ENCODE measurements around the gene CBR1. TPM values are rescaled to one million over a fixed set of nuclear protein-coding genes. Genes with fewer than 3 reads are reported as not detected.

The CBR1 gene
- total and polyA plus RNA-seq, 2 of the 8 experiments (the other 6 are each of a cell fraction or from before 2014, with no cell fraction given) = 1.8 to 207 TPM

GRCh38 chr21:36098182-36098532, 28.3 kb downstream of the CBR1 start:
- Histone ChIP-seq H3K4ac (replicated peaks; ENCODE audit: insufficient read length, low read depth, low read length) (no peak overlapping the region), H3K23me2 (ENCODE audit: low read depth, low read length) (no peaks in the 10 kb centered on the region), H3K18ac (ENCODE audit: extremely low read depth, low read length) (peak overlapping the region; percentile 2; the same call in 1 of the 2 replicates), H2BK12ac (ENCODE audit: low read depth, low read length) (peak overlapping the region; percentile 81; the same call in 1 of the 2 replicates), H3K27ac (ENCODE audit: low read depth, low read length) (peak overlapping the region; percentile 58; the same call in 1 of the 2 replicates), H3K4me2 (ENCODE audit: insufficient read depth in 1 of 2, low read depth in 2 of 2, low read length in 2 of 2) (peak overlapping the region; percentile 9 to 54; a peak in 1 of 4 replicates), H2AK5ac (ENCODE audit: low read depth, low read length) (no peak overlapping the region), H2BK20ac (ENCODE audit: low read length) (no peak overlapping the region), H3K14ac (ENCODE audit: insufficient read length) (no peak overlapping the region), H4K8ac (ENCODE audit: extremely low read depth, insufficient read depth, low read length) (no peak overlapping the region), H2AFZ (ENCODE audit: low read length) (no peak overlapping the region), H2BK15ac (ENCODE audit: low read length) (no peak overlapping the region), H3K9ac (replicated peaks in 1 of 4; ENCODE audit: extremely low read depth in 1 of 4, low read depth in 3 of 4, low read length in 3 of 4) (no peak overlapping the region), H3K4me3 (ENCODE audit: extremely low read depth in 1 of 4, insufficient read depth in 2 of 4, low read depth in 3 of 4, low read length in 4 of 4) (no peak overlapping the region; a peak in 1 of 8 replicates), H3K56ac (replicated peaks; ENCODE audit: insufficient read length, low read depth, low read length) (no peak overlapping the region), H3K27me3 (replicated peaks in 1 of 4; ENCODE audit: control insufficient read depth in 3 of 4, extremely low read depth in 1 of 4, insufficient read depth in 3 of 4, low read length in 3 of 4) (no peaks in the 10 kb centered on the region), H3K23ac (ENCODE audit: insufficient read length) (no peak overlapping the region), H3K9me3 (ENCODE audit: insufficient read depth in 2 of 2, low read depth in 1 of 2, low read length in 1 of 2) (peaks cover 13 to 18% of the 10 kb centered on the region in 2 experiments), H3K79me2 (ENCODE audit: control insufficient read depth in 1 of 2, insufficient read depth in 2 of 2, low read length in 2 of 2) (no peaks in the 10 kb centered on the region), H3K79me1 (ENCODE audit: low read depth, low read length) (no peaks in the 10 kb centered on the region), H4K20me1 (replicated peaks in 1 of 2; ENCODE audit: control insufficient read depth in 1 of 2, insufficient read depth in 2 of 2, low read length in 2 of 2) (no peaks in the 10 kb centered on the region), H3K4me1 (replicated peaks in 1 of 4; ENCODE audit: control insufficient read depth in 3 of 4, insufficient read depth in 4 of 4, low read length in 3 of 4) (peaks cover 10 to 32% (median 17%) of the 10 kb centered on the region in 4 experiments; a peak in 5 of 7 replicates), H2BK5ac (ENCODE audit: low read depth, low read length) (peak overlapping the region; percentile 98), H4K91ac (replicated peaks; ENCODE audit: insufficient read length, low read length) (peak overlapping the region; percentile 99), H2BK120ac (replicated peaks; ENCODE audit: low read depth, low read length) (peak overlapping the region; percentile 100), H3K36me3 (ENCODE audit: control insufficient read depth in 2 of 4, insufficient read depth in 4 of 4, low read length in 3 of 4) (peaks cover 0 to 3% (median 1%) of the 10 kb centered on the region in 4 experiments; a peak in 1 of 8 replicates), H4K5ac (ENCODE audit: insufficient read length, low read depth, low read length) (no peak overlapping the region)
- whole genome bisulfite sequencing, 2 experiments (ENCODE audit: extremely low coverage in 1 of 2, insufficient coverage in 1 of 2, insufficient read length in 1 of 2, insufficient replicate concordance in 2 of 2, low coverage in 1 of 2, low lambda C conversion rate in 2 of 2, missing lambda C conversion rate in 1 of 2) = 58% methylated on average over 2 of the region's 2 CpGs; no CpG with 5 or more reads in 1 of the 2 experiments
- no peak for DNase-seq (ENCODE audit: low read depth in 1 of 2, low spot score in 2 of 2)
- TF ChIP-seq USF2 (IDR thresholded peaks at IDR 0.05; ENCODE audit: low read length) (no peak), ASH2L (IDR thresholded peaks at IDR 0.05; ENCODE audit: low read length) (no peak), SUZ12 (IDR thresholded peaks at IDR 0.05; ENCODE audit: low read length) (no peak), SIX5 (IDR thresholded peaks at IDR 0.05; ENCODE audit: low read depth, low read length) (no peak), ATF3 (IDR thresholded peaks at IDR 0.05; ENCODE audit: insufficient read depth, low read depth, low read length) (no peak), TAF7 (optimal IDR thresholded peaks at IDR 0.05; ENCODE audit: borderline replicate concordance, low read depth, low read length) (no peak)
- CTCF ChIA-PET (ENCODE audit: partially characterized antibody) = interaction anchor here (0.9 to 1.4 kb wide), 2 partner anchors 11 to 39 kb away, joined by 4 to 5 read pairs; no protein-coding TSS in a partner anchor
- no peak for FAIRE-seq
- POLR2A ChIA-PET (ENCODE audit: partially characterized antibody) = interaction anchor here (0.8 to 1.5 kb wide), 3 partner anchors 10 to 27 kb away, joined by 3 to 5 read pairs (median 3); no protein-coding TSS in a partner anchor

Measured in H1 (cell line).